Measurements from ENCODE around the gene ZNF454. TPM values are rescaled to one million over a fixed set of nuclear protein-coding genes. Genes with fewer than 3 reads are reported as not detected.

Gene ZNF454
- total RNA-seq, 1 experiment from 2014 or later: 4.3 TPM

DNA sequence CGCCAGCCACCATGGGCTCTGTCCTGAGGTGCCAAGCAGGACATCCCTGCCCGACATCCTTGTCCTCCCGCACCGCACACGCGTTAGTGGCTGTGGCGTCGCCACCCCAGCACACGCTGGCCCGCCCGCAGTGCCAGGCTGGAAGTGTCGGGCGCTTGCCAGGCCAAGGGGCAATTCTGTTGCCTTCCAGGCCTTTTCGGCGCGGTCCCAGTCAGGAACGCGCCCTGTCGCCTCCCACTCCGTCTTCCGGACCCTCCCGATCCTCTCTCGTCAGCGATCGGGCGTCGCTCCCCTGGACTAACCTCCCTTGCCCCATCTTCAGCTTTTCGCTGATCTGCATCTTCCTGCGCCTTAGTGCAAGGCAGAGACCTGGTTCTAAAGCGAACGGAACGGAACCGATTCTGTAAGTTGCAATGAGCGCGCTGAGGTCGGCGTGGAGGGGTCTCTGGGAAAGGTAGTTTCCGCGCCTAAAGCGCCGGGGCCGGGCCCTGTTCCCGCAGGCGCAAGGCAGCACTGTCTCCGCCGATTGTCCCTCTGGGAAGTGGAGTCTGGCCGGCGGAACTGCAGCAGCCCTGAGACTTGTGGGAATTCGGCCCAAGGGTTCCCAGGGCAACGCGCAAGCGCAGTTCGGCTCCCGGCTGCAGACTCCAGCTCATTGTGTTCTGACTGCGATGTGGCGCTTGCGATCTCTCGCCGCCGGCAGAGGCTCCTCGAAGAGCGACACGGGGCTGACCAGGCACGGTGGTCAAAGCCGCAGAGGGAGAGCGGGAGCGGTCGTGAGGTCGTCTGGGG, at the start of gene ZNF454 (continued):
- TF ChIP-seq, protein P1, sequence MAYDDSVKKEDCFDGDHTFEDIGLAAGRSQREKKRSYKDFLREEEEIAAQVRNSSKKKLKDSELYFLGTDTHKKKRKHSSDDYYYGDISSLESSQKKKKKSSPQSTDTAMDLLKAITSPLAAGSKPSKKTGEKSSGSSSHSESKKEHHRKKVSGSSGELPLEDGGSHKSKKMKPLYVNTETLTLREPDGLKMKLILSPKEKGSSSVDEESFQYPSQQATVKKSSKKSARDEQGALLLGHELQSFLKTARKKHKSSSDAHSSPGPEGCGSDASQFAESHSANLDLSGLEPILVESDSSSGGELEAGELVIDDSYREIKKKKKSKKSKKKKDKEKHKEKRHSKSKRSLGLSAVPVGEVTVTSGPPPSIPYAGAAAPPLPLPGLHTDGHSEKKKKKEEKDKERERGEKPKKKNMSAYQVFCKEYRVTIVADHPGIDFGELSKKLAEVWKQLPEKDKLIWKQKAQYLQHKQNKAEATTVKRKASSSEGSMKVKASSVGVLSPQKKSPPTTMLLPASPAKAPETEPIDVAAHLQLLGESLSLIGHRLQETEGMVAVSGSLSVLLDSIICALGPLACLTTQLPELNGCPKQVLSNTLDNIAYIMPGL (CRISPR knock-in tag; IDR thresholded peaks at IDR 0.05): no peak
- TF ChIP-seq JUN (CRISPR knock-in tag; IDR thresholded peaks at IDR 0.05) (peak; percentile 86; the same call in 1 of the 2 replicates), SP1 (CRISPR knock-in tag; conservative IDR thresholded peaks at IDR 0.05) (peak; percentile 77), SMAD3 (CRISPR knock-in tag; IDR thresholded peaks at IDR 0.05; ENCODE audit: borderline replicate concordance) (peak; percentile 54; the same call in 1 of the 2 replicates), TEAD1 (CRISPR knock-in tag; IDR thresholded peaks at IDR 0.05) (peak; percentile 89), KAT7 (CRISPR knock-in tag; IDR thresholded peaks at IDR 0.05; ENCODE audit: borderline replicate concordance) (peak; percentile 30; the same call in 1 of the 2 replicates), NR3C1 (CRISPR knock-in tag; conservative IDR thresholded peaks at IDR 0.05; ENCODE audit: low read depth) (0 out of 2 replicates have a peak, but pooled peaks have one; percentile 23), FOXP1 (CRISPR knock-in tag; IDR thresholded peaks at IDR 0.05; ENCODE audit: borderline replicate concordance) (peak; percentile 90), ZNF138 (CRISPR knock-in tag; conservative IDR thresholded peaks at IDR 0.05) (no peak; the same call in 1 of the 2 replicates), ZNF671 (CRISPR knock-in tag; IDR thresholded peaks at IDR 0.05) (no peak), CBFB (CRISPR knock-in tag; IDR thresholded peaks at IDR 0.05; ENCODE audit: low read depth) (0 out of 2 replicates have a peak, but pooled peaks have one; percentile 10), NFE2L1 (CRISPR knock-in tag; IDR thresholded peaks at IDR 0.05) (0 out of 2 replicates have a peak, but pooled peaks have one; percentile 1), ZNF396 (CRISPR knock-in tag; IDR thresholded peaks at IDR 0.05; ENCODE audit: borderline replicate concordance) (no peak), FOXJ3 (CRISPR knock-in tag; IDR thresholded peaks at IDR 0.05; ENCODE audit: borderline replicate concordance) (no peak), ZNF232 (CRISPR knock-in tag; IDR thresholded peaks at IDR 0.05) (no peak)
- TF ChIP-seq, protein P2, sequence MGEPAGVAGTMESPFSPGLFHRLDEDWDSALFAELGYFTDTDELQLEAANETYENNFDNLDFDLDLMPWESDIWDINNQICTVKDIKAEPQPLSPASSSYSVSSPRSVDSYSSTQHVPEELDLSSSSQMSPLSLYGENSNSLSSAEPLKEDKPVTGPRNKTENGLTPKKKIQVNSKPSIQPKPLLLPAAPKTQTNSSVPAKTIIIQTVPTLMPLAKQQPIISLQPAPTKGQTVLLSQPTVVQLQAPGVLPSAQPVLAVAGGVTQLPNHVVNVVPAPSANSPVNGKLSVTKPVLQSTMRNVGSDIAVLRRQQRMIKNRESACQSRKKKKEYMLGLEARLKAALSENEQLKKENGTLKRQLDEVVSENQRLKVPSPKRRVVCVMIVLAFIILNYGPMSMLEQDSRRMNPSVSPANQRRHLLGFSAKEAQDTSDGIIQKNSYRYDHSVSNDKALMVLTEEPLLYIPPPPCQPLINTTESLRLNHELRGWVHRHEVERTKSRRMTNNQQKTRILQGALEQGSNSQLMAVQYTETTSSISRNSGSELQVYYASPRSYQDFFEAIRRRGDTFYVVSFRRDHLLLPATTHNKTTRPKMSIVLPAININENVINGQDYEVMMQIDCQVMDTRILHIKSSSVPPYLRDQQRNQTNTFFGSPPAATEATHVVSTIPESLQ (CRISPR knock-in tag; IDR thresholded peaks at IDR 0.05): no peak
- TF ChIP-seq, protein P3, sequence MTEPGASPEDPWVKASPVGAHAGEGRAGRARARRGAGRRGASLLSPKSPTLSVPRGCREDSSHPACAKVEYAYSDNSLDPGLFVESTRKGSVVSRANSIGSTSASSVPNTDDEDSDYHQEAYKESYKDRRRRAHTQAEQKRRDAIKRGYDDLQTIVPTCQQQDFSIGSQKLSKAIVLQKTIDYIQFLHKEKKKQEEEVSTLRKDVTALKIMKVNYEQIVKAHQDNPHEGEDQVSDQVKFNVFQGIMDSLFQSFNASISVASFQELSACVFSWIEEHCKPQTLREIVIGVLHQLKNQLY (CRISPR knock-in tag; IDR thresholded peaks at IDR 0.05): no peak
- TF ChIP-seq, protein P4, sequence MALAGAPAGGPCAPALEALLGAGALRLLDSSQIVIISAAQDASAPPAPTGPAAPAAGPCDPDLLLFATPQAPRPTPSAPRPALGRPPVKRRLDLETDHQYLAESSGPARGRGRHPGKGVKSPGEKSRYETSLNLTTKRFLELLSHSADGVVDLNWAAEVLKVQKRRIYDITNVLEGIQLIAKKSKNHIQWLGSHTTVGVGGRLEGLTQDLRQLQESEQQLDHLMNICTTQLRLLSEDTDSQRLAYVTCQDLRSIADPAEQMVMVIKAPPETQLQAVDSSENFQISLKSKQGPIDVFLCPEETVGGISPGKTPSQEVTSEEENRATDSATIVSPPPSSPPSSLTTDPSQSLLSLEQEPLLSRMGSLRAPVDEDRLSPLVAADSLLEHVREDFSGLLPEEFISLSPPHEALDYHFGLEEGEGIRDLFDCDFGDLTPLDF (CRISPR knock-in tag; IDR thresholded peaks at IDR 0.05): peak; percentile 83
- TF ChIP-seq, protein P5, sequence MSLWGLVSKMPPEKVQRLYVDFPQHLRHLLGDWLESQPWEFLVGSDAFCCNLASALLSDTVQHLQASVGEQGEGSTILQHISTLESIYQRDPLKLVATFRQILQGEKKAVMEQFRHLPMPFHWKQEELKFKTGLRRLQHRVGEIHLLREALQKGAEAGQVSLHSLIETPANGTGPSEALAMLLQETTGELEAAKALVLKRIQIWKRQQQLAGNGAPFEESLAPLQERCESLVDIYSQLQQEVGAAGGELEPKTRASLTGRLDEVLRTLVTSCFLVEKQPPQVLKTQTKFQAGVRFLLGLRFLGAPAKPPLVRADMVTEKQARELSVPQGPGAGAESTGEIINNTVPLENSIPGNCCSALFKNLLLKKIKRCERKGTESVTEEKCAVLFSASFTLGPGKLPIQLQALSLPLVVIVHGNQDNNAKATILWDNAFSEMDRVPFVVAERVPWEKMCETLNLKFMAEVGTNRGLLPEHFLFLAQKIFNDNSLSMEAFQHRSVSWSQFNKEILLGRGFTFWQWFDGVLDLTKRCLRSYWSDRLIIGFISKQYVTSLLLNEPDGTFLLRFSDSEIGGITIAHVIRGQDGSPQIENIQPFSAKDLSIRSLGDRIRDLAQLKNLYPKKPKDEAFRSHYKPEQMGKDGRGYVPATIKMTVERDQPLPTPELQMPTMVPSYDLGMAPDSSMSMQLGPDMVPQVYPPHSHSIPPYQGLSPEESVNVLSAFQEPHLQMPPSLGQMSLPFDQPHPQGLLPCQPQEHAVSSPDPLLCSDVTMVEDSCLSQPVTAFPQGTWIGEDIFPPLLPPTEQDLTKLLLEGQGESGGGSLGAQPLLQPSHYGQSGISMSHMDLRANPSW (CRISPR knock-in tag; conservative IDR thresholded peaks at IDR 0.05; ENCODE audit: low read depth): no peak; the same call in 1 of the 2 replicates
- TF ChIP-seq, protein P6, sequence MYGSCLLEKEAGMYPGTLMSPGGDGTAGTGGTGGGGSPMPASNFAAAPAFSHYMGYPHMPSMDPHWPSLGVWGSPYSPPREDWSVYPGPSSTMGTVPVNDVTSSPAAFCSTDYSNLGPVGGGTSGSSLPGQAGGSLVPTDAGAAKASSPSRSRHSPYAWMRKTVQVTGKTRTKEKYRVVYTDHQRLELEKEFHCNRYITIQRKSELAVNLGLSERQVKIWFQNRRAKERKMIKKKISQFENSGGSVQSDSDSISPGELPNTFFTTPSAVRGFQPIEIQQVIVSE (CRISPR knock-in tag; IDR thresholded peaks at IDR 0.05; ENCODE audit: borderline replicate concordance): no peak
- TF ChIP-seq, protein P7, sequence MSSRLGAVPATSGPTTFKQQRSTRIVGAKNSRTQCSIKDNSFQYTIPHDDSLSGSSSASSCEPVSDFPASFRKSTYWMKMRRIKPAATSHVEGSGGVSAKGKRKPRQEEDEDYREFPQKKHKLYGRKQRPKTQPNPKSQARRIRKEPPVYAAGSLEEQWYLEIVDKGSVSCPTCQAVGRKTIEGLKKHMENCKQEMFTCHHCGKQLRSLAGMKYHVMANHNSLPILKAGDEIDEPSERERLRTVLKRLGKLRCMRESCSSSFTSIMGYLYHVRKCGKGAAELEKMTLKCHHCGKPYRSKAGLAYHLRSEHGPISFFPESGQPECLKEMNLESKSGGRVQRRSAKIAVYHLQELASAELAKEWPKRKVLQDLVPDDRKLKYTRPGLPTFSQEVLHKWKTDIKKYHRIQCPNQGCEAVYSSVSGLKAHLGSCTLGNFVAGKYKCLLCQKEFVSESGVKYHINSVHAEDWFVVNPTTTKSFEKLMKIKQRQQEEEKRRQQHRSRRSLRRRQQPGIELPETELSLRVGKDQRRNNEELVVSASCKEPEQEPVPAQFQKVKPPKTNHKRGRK (CRISPR knock-in tag; IDR thresholded peaks at IDR 0.05; ENCODE audit: borderline replicate concordance): no peak
- TF ChIP-seq, protein P8, sequence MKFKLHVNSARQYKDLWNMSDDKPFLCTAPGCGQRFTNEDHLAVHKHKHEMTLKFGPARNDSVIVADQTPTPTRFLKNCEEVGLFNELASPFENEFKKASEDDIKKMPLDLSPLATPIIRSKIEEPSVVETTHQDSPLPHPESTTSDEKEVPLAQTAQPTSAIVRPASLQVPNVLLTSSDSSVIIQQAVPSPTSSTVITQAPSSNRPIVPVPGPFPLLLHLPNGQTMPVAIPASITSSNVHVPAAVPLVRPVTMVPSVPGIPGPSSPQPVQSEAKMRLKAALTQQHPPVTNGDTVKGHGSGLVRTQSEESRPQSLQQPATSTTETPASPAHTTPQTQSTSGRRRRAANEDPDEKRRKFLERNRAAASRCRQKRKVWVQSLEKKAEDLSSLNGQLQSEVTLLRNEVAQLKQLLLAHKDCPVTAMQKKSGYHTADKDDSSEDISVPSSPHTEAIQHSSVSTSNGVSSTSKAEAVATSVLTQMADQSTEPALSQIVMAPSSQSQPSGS (CRISPR knock-in tag; IDR thresholded peaks at IDR 0.05; ENCODE audit: borderline replicate concordance, low read depth): no peak
- TF ChIP-seq, protein P9, sequence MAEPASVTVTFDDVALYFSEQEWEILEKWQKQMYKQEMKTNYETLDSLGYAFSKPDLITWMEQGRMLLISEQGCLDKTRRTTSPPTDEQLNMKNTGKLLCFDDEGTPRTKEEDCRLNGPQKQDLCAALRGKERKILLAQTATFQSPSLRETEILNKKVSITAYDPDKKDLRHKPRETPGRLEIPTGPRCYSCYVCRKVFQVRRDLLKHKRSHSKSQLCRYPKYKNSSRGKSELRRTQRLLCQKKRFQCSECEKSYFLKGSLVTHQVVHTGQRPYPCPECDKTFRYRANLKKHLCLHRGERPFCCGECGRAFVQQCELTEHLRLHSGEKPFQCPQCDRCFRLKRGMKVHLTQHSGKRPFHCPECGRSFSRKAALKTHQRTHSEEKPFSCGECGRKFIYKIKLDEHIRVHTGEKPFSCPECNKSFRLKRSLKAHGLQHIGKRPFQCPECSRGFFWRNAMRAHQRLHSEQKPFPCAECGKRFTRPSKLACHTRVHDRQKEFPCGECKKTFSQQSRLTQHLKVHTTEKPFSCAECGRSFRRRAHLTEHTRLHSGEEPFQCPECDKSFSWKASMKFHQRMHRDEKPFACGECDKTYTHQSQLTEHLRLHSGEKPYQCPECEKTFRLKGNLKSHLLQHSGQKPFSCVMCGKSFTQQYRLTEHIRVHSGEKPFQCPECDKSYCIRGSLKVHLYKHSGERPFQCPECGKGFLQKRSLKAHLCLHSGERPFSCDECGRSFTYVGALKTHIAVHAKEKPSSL (CRISPR knock-in tag; conservative IDR thresholded peaks at IDR 0.05): no peak
